NK-92 (cell line): Measurements from ENCODE around the gene TCAF2.
"Not testable (repeated sequence)": the region's sequence is repeated elsewhere in the genome, so short reads cannot be mapped to it uniquely, and the experiment has no call there.

Source experiments
- DNase-seq: peaks from one replicate; lab custom pipeline; 2025; ENCODE audit not compliant: unreplicated experiment; lab: John Stamatoyannopoulos, UW

The TCAF2 gene

GRCh38 chr7:143620646-143621045, at the start of gene TCAF2:
TSS of gene TCAF2 (plus strand) at chr7:143620974.
- not testable (repeated sequence) for DNase-seq

- DNase-seq = not testable (repeated sequence)
These were observed 49.3 kb upstream of the TCAF2 start, which contains the start of gene CTAGE15 for GRCh38 chr7:143571501-143571900. TSS of gene CTAGE15 (plus strand) at chr7:143571801. CDS start at chr7:143571818, 17 bp downstream.

- DNase-seq = not testable (repeated sequence)
These were observed 32.6 kb upstream of the TCAF2 start for GRCh38 chr7:143588183-143588582.

GRCh38 chr7:143589897-143590296, 30.9 kb upstream of the TCAF2 start:
- DNase-seq = not testable (repeated sequence)

- DNase-seq = not testable (repeated sequence)
These were observed 22.7 kb upstream of the TCAF2 start for GRCh38 chr7:143598086-143598485.

- DNase-seq = not testable (repeated sequence)
These were observed 17.2 kb upstream of the TCAF2 start for GRCh38 chr7:143603549-143603948.

GRCh38 chr7:143606088-143606487, 14.7 kb upstream of the TCAF2 start:
- DNase-seq = not testable (repeated sequence)

GRCh38 chr7:143615545-143615944, 5.2 kb upstream of the TCAF2 start:
- not testable (repeated sequence) for DNase-seq

GRCh38 chr7:143617204-143617603, 3.6 kb upstream of the TCAF2 start:
- not testable (repeated sequence) for DNase-seq

- not testable (repeated sequence) for DNase-seq
These were observed 716 bp upstream of the TCAF2 start for GRCh38 chr7:143620058-143620457.

- DNase-seq = not testable (repeated sequence)
These were observed 401 bp downstream of the TCAF2 start for GRCh38 chr7:143621175-143621574.

- DNase-seq = not testable (repeated sequence)
These were observed 1.4 kb downstream of the TCAF2 start for GRCh38 chr7:143622130-143622529.

- DNase-seq = not testable (repeated sequence)
These were observed 9.9 kb downstream of the TCAF2 start for GRCh38 chr7:143630653-143631052.

- not testable (repeated sequence) for DNase-seq
These were observed 11.7 kb downstream of the TCAF2 start for GRCh38 chr7:143632506-143632905.

- DNase-seq = not testable (repeated sequence)
These were observed 12.3 kb downstream of the TCAF2 start for GRCh38 chr7:143633013-143633618.

GRCh38 chr7:143635364-143636240, 14.8 kb downstream of the TCAF2 start:
- DNase-seq = not testable (repeated sequence)

GRCh38 chr7:143639372-143639771, 18.6 kb downstream of the TCAF2 start:
- DNase-seq = not testable (repeated sequence)

- not testable (repeated sequence) for DNase-seq
These were observed 19.9 kb downstream of the TCAF2 start for GRCh38 chr7:143640528-143641189.

- DNase-seq = not testable (repeated sequence)
These were observed 25.8 kb downstream of the TCAF2 start for GRCh38 chr7:143646598-143646997.

- DNase-seq = not testable (repeated sequence)
These were observed 29.1 kb downstream of the TCAF2 start for GRCh38 chr7:143649902-143650301.

- DNase-seq = not testable (repeated sequence)
These were observed 29.7 kb downstream of the TCAF2 start for GRCh38 chr7:143650447-143650846.
